Measurements from ENCODE around the gene EIF3A.

DNA sequence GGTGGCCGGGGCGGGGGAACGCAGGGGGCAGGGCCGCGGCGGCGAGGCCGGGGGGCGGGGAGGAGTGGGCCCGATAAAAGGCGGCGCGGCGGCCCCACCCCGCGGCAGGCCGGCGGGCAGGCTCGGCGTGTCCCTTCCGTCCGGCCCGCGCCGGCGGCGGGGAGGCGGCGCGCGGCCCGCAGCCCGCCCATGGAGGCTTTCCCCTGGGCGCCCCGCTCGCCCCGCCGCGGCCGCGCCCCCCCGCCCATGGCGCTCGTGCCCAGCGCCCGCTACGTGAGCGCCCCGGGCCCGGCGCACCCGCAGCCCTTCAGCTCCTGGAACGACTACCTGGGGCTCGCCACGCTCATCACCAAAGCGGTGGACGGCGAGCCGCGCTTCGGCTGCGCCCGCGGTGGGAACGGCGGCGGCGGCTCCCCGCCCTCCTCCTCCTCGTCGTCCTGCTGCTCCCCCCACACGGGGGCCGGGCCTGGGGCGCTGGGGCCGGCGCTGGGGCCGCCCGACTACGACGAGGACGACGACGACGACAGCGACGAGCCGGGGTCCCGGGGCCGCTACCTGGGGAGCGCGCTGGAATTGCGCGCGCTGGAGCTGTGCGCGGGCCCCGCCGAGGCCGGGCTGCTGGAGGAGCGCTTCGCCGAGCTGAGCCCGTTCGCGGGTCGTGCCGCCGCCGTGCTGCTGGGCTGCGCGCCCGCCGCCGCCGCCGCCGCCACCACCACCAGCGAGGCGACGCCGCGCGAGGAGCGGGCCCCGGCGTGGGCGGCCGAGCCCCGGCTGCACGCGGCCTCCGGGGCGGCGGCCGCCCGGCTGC lies 50.8 kb downstream of the EIF3A start, which contains the start of gene NANOS1:
- TF ChIP-seq POLR2A (IDR thresholded peaks at IDR 0.05; ENCODE audit: low read depth, low read length) (no peak), POLR2AphosphoS5 (IDR thresholded peaks at IDR 0.05; ENCODE audit: low read depth, low read length) (no peak), TAF1 (IDR thresholded peaks at IDR 0.05; ENCODE audit: borderline replicate concordance, low read depth, low read length) (no peak)

Data from GM12892 (cell line).